Glutamatergic neuron (in vitro differentiated cells): ENCODE measurements around the gene RYK. TPM values are rescaled to one million over a fixed set of nuclear protein-coding genes. Genes with fewer than 3 reads are reported as not detected.

ENCODE experiments used
- DNase-seq: peaks from one replicate; pipeline ENCODE4 v3.0.0; 2022
- H3K27ac Mint-ChIP-seq: one replicate; pipeline ENCODE4 v1.8.0; 2020; ENCODE audit warnings: mild to moderate bottlenecking, mixed read lengths, inconsistent platforms; ENCODE audit not compliant: unreplicated experiment
- H3K27me3 Mint-ChIP-seq: one replicate; pipeline ENCODE4 v1.8.0; 2020; ENCODE audit warnings: mild to moderate bottlenecking, moderate library complexity, mixed read lengths, inconsistent platforms; ENCODE audit not compliant: unreplicated experiment
- H3K36me3 Mint-ChIP-seq: one replicate; pipeline ENCODE4 v1.8.0; 2020; ENCODE audit warnings: mild to moderate bottlenecking, mixed read lengths, inconsistent platforms; ENCODE audit not compliant: unreplicated experiment
- H3K4me1 Mint-ChIP-seq: one replicate; pipeline ENCODE4 v1.8.0; 2020; ENCODE audit warnings: mild to moderate bottlenecking, low read depth, mixed read lengths, inconsistent platforms; ENCODE audit not compliant: unreplicated experiment
- H3K4me3 Mint-ChIP-seq: one replicate; pipeline ENCODE4 v1.8.0; 2020; ENCODE audit warnings: mild to moderate bottlenecking, mixed read lengths, inconsistent platforms; ENCODE audit not compliant: unreplicated experiment
- H3K9me3 Mint-ChIP-seq: one replicate; pipeline ENCODE4 v1.8.0; 2020; ENCODE audit warnings: mild to moderate bottlenecking, moderate library complexity, mixed read lengths, inconsistent platforms; ENCODE audit not compliant: unreplicated experiment
- CTCF ChIP-seq: fragments of 200-600 bp; sonication (generic); IDR thresholded peaks from one replicate; pipeline ENCODE4 v1.5.0; 2021; ENCODE audit not compliant: partially characterized antibody, unreplicated experiment
- total RNA-seq: library from RNA; stranded (reverse); fragmentation: NEBNext Ultra II Directional; extraction: Animal tissue kit (Norgen Biotek cat#: 25700); gene quantifications from one replicate; pipeline ENCODE4 v1.2.1, GENCODE V29; 2021; ENCODE audit not compliant: unreplicated experiment

Gene RYK
- total RNA-seq, 1 donor from 2014 or later: 33.6 TPM

DNA sequence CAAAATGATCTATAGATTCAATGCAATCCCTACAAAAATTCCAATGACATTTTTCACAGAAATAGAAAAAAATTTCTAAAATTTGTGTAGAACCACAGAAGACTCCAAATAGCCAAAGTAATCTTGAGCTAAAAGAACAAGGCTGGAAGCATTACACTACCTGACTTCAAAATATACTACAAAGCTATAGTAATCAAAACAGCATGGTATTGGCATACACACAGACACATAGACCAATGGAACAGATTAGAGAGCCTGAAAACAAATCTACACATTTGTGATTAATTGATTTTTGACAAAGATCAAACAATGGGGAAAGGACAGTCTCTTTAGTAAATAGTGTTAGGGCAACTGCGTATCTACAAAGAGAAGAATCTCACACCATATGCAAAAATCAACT lies 45.3 kb upstream of the RYK start:
- Mint-ChIP-seq H3K27ac (no peak overlapping the region), H3K9me3 (peaks cover 2% of the 10 kb centered on the region), H3K4me1 (no peaks in the 10 kb centered on the region), H3K4me3 (no peak overlapping the region), H3K27me3 (no peaks in the 10 kb centered on the region), H3K36me3 (peaks cover 7% of the 10 kb centered on the region)
- no peak for DNase-seq
- no peak for TF ChIP-seq CTCF

- Mint-ChIP-seq H3K9me3 (peaks cover 2% of the 10 kb centered on the region), H3K4me1 (no peaks in the 10 kb centered on the region), H3K27me3 (no peaks in the 10 kb centered on the region), H3K4me3 (no peak overlapping the region), H3K36me3 (peaks cover 7% of the 10 kb centered on the region), H3K27ac (no peak overlapping the region)
- DNase-seq: no peak
- no peak for TF ChIP-seq CTCF
These were observed 43.9 kb upstream of the RYK start for GRCh38 chr3:134294302-134295280.

DNA sequence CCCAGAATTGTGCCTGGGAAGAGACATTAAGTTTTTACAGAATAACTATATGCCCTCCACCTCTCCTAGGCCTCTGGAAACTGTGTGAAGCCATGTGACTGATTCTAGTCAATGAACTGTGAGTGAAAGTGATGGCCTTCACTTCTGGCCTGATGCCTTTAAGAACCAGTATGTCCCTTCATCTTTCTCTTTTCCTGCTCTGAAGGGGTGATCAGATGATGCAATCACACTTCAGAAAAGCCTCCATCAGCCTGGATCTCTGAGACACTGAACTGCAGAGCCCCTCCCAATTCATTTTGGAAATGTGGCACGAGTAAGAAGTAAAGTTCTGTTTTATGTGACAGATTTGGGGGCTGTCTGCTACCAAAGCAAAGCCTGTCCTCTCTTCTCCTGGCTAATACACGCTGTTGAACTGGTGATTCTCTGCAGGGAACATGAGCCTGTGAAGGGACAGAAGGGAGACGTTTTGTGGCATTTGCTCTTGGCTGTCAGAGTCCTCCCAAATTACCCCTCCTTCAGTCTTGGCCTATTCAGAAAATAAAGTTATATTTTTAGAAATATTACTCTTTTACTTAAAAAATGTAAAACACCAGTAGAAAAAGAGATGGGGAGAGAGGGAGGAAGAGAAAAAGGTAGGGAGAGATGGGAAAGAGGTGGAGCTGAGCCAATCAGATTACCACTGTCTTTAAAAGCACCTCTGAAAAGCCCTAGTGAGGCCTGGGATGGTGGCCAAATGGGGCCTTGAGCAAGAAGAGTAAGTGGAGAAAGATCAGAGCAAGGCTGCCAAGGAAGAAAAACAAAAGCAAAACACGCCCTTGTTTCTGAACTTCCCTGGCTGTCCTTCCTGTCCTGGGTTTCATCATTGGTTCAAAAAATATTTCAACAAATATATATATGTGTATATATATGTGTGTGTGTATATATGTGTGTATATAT lies 40.9 kb upstream of the RYK start:
- H3K9me3 Mint-ChIP-seq: peaks cover 2% of the 10 kb centered on the region

DNA sequence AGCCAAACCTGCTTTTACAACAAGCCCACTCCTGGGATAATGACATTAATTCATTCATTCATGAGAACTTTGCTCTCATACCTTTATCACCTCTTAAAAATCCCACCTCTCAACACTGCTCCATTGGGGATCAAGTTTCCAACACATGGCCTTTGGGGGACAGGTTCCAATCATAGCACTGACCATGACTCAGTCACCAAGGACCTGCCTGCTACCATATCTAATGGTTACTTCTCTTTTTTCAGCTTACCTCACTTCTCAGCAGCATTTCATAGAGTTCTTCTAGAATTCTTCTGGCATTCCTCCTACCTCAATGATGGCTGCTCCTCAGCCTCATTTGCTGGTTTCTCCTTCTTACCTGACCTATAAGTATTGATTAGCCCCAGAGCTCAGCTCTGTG lies 36.9 kb upstream of the RYK start:
- H3K27me3 Mint-ChIP-seq: no peaks in the 10 kb centered on the region
- DNase-seq: no peak
- H3K9me3 Mint-ChIP-seq: no peaks in the 10 kb centered on the region
- no peak for TF ChIP-seq CTCF
- H3K36me3 Mint-ChIP-seq: no peaks in the 10 kb centered on the region
- no peaks in the 10 kb centered on the region for H3K4me1 Mint-ChIP-seq
- no peak overlapping the region for H3K4me3 Mint-ChIP-seq
- H3K27ac Mint-ChIP-seq: no peak overlapping the region

More for the DNA sequence above, 40.9 kb upstream of the RYK start:
- DNase-seq: no peak
- peaks cover 7% of the 10 kb centered on the region for H3K36me3 Mint-ChIP-seq
- H3K27ac Mint-ChIP-seq: no peak overlapping the region
- H3K4me3 Mint-ChIP-seq: no peak overlapping the region
- no peaks in the 10 kb centered on the region for H3K27me3 Mint-ChIP-seq
- TF ChIP-seq CTCF: no peak
- no peaks in the 10 kb centered on the region for H3K4me1 Mint-ChIP-seq
